Peyer's patch (tissue), 4 donors: Measurements from ENCODE around the gene FOXE3. TPM values are rescaled to one million over a fixed set of nuclear protein-coding genes. Genes with fewer than 3 reads are reported as not detected.

Experiments
- DNase-seq, 3 donors: peaks; one replicate each; pipeline ENCODE4 v3.0.0-alpha.2; 2017 to 2019
- H3K27ac ChIP-seq, 4 donors: fragments of 200-600 bp; sonication (generic); one replicate each; pipeline ENCODE4 v1.5.1; 2016 to 2019
- H3K27me3 ChIP-seq, 2 donors: fragments of 200-600 bp; sonication (generic); one replicate each; pipeline ENCODE4 v1.5.1; 2019
- H3K36me3 ChIP-seq, 3 donors: fragments of 200-600 bp; sonication (generic); one replicate each; pipeline ENCODE4 v1.5.1; 2016 to 2019
- H3K4me1 ChIP-seq, 4 donors: fragments of 200-600 bp; sonication (generic); one replicate each; pipeline ENCODE4 v1.5.1; 2016 to 2019
- H3K4me3 ChIP-seq, 4 donors: fragments of 200-600 bp; sonication (generic); 1 replicate in 3 of 4; 2 replicates in 1 of 4; pipeline ENCODE4 v1.5.1; 2016 to 2019; ENCODE audit warnings: mild to moderate bottlenecking in 1 of 4
- H3K9me3 ChIP-seq, 4 donors: fragments of 200-600 bp; sonication (generic); one replicate each; pipeline ENCODE4 v1.5.1; 2016 to 2019; ENCODE audit warnings: mild to moderate bottlenecking in 1 of 4
- CTCF ChIP-seq, 6 experiments: fragments of 450-650 bp in 4 of 6; fragments of 200-600 bp in 2 of 6; sonication (generic) in 1 of 6; IDR thresholded peaks; one replicate each; pipeline ENCODE4 v1.5.1; 2017 to 2019; ENCODE audit warnings: antibody characterized with exemption in 6 of 6, mild to moderate bottlenecking in 3 of 6, moderate library complexity in 1 of 6
- POLR2A ChIP-seq, 2 donors: fragments of 450-650 bp; IDR thresholded peaks; one replicate each; pipeline ENCODE4 v1.5.1; 2017; ENCODE audit warnings: antibody characterized with exemption in 2 of 2, mild to moderate bottlenecking in 2 of 2, moderate library complexity in 2 of 2
- total RNA-seq, 4 donors: library from RNA; depleted of rRNA; stranded (reverse); fragments of >200 nt; gene quantifications; one replicate each; pipeline ENCODE4 v1.1.0, GENCODE V29; 2016

Gene FOXE3
- total RNA-seq, 4 donors from 2014 or later, result not detected

GRCh38 chr1:47442842-47443529 is 26.9 kb downstream of the FOXE3 start:
- H3K27ac ChIP-seq, result no peak overlapping the region
- peaks cover 0 to 7% (median 0%) of the 10 kb centered on the region in 4 donors for H3K9me3 ChIP-seq
- H3K27me3 ChIP-seq, result peaks cover 0 to 56% of the 10 kb centered on the region in 2 donors
- no peak overlapping the region for H3K4me3 ChIP-seq
- TF ChIP-seq CTCF (IDR thresholded peaks at IDR 0.05) (no peak), POLR2A (IDR thresholded peaks at IDR 0.05) (no peak)
- H3K4me1 ChIP-seq, result peaks cover 0 to 26% (median 12%) of the 10 kb centered on the region in 4 donors
- no peaks in the 10 kb centered on the region for H3K36me3 ChIP-seq
- DNase-seq, result no peak

- Histone ChIP-seq H3K27me3 (peaks cover 0 to 54% of the 10 kb centered on the region in 2 donors), H3K4me3 (no peak overlapping the region), H3K4me1 (peaks cover 0 to 23% (median 10%) of the 10 kb centered on the region in 4 donors), H3K36me3 (no peaks in the 10 kb centered on the region), H3K27ac (no peak overlapping the region), H3K9me3 (peaks cover 0 to 7% (median 0%) of the 10 kb centered on the region in 4 donors)
- TF ChIP-seq POLR2A (IDR thresholded peaks at IDR 0.05), result no peak
- no peak for TF ChIP-seq CTCF (IDR thresholded peaks at IDR 0.05)
- DNase-seq, result no peak
Measured at GRCh38 chr1:47443530-47444296, 27.6 kb downstream of the FOXE3 start.

GRCh38 chr1:47444297-47444561 is 28.1 kb downstream of the FOXE3 start:
- Histone ChIP-seq H3K4me3 (peak overlapping the region in 1 of 4 donors; percentile 35), H3K27ac (no peak overlapping the region), H3K4me1 (peaks cover 0 to 18% (median 8%) of the 10 kb centered on the region in 4 donors), H3K9me3 (peaks cover 0 to 7% (median 0%) of the 10 kb centered on the region in 4 donors), H3K36me3 (no peaks in the 10 kb centered on the region), H3K27me3 (peaks cover 0 to 48% of the 10 kb centered on the region in 2 donors)
- TF ChIP-seq POLR2A (IDR thresholded peaks at IDR 0.05) (no peak), CTCF (IDR thresholded peaks at IDR 0.05) (no peak)
- no peak for DNase-seq

- Histone ChIP-seq H3K27me3 (peaks cover 0 to 44% of the 10 kb centered on the region in 2 donors), H3K4me1 (peaks cover 0 to 14% (median 7%) of the 10 kb centered on the region in 4 donors), H3K4me3 (peak overlapping the region in 3 of 4 donors; percentile 29 to 48 (median 35)), H3K36me3 (no peaks in the 10 kb centered on the region), H3K9me3 (peaks cover 0 to 7% (median 0%) of the 10 kb centered on the region in 4 donors), H3K27ac (no peak overlapping the region)
- DNase-seq, result peak in 2 of 3 donors; percentile 48 to 69
- no peak for TF ChIP-seq CTCF (IDR thresholded peaks at IDR 0.05)
- TF ChIP-seq POLR2A (IDR thresholded peaks at IDR 0.05), result no peak
Measured at GRCh38 chr1:47444562-47445465, 28.7 kb downstream of the FOXE3 start.

GRCh38 chr1:47445823-47446550 is 29.9 kb downstream of the FOXE3 start:
- H3K36me3 ChIP-seq, result no peaks in the 10 kb centered on the region
- DNase-seq, result no peak

More at GRCh38 chr1:47445823-47446550, 29.9 kb downstream of the FOXE3 start:
- Histone ChIP-seq H3K4me3 (no peak overlapping the region), H3K27me3 (peaks cover 0 to 44% of the 10 kb centered on the region in 2 donors), H3K9me3 (peaks cover 0 to 7% (median 0%) of the 10 kb centered on the region in 4 donors), H3K27ac (no peak overlapping the region), H3K4me1 (peaks cover 0 to 14% (median 7%) of the 10 kb centered on the region in 4 donors)
- no peak for TF ChIP-seq CTCF (IDR thresholded peaks at IDR 0.05)
- no peak for TF ChIP-seq POLR2A (IDR thresholded peaks at IDR 0.05)
